Stomach smooth muscle (tissue), 2 donors: ENCODE measurements around the gene RANBP1.

ENCODE experiments used
- H3K27ac ChIP-seq: one replicate; pipeline ENCODE4 v1.7.0; 2013; ENCODE audit warnings: mild to moderate bottlenecking, low read length, inconsistent platforms
- H3K27me3 ChIP-seq, 2 donors: one replicate each; pipeline ENCODE4 v1.7.0; 2013; ENCODE audit warnings: low read length in 2 of 2; ENCODE audit not compliant: insufficient read depth in 2 of 2, control insufficient read depth in 1 of 2
- H3K36me3 ChIP-seq, 2 donors: one replicate each; pipeline ENCODE4 v1.7.0; 2013; ENCODE audit warnings: low read length in 2 of 2; ENCODE audit not compliant: control insufficient read depth in 2 of 2, insufficient read depth in 2 of 2
- H3K4me1 ChIP-seq: one replicate; pipeline ENCODE4 v1.7.0; 2013; ENCODE audit warnings: low read length; ENCODE audit not compliant: control insufficient read depth, insufficient read depth
- H3K4me3 ChIP-seq, 2 donors: one replicate each; pipeline ENCODE4 v1.7.0; 2013; ENCODE audit warnings: low read length in 2 of 2
- H3K9ac ChIP-seq, 2 donors: one replicate each; pipeline ENCODE4 v1.7.0; 2013; ENCODE audit warnings: low read length in 2 of 2, mild to moderate bottlenecking in 1 of 2
- H3K9me3 ChIP-seq, 2 donors: one replicate each; pipeline ENCODE4 v1.7.0; 2013; ENCODE audit warnings: low read length in 2 of 2; ENCODE audit not compliant: control insufficient read depth in 2 of 2
- donor health status: healthy.
- donor health status: Pancreatic carcinoma.

The RANBP1 gene

DNA sequence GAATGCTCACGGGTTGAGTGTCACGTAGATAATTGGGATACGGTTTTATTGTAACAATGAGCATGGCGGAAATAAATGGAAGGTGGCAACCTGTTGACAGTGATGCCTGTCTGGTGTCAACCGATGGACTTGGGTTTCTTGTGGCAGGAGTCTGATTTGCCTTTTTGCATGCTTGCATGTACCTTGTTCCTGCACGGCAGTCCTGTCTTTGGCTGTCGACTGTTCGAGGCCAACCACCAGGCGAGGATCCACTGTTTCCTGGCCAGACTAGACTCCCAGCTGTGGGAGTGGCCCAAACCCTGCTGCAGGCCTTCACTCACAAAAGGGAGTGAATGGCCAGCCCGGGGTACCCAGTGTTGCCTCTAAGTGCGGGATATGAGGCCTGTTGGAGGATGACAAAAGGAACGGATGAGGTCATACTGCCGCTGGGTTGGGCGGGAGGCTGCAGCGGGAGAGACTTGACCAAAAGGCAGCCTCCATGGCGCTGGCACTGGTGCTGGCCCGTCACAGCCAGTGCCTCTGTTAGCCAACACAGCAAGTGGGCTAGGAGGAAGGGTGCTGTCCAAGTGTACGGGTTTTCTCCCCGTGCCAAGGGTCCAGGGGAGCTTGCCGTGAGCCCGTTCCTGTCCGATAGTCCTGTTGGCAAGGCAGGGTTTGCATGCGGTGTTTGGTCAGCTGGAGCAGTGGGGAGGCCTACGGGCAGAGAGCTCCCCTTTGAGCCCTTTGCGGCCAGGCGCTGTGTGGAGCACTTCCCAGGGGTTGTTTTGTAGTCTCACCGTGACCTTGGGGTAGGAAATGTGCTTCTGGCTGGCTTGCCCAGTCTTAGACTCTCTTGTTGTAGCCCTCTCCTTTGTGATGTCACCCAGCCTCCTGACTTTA, 34.9 kb upstream of the RANBP1 start:
- Histone ChIP-seq H3K27me3 (no peaks in the 10 kb centered on the region), H3K4me1 (peaks cover 40% of the 10 kb centered on the region), H3K9ac (peak overlapping the region; percentile 87 to 89)

DNA sequence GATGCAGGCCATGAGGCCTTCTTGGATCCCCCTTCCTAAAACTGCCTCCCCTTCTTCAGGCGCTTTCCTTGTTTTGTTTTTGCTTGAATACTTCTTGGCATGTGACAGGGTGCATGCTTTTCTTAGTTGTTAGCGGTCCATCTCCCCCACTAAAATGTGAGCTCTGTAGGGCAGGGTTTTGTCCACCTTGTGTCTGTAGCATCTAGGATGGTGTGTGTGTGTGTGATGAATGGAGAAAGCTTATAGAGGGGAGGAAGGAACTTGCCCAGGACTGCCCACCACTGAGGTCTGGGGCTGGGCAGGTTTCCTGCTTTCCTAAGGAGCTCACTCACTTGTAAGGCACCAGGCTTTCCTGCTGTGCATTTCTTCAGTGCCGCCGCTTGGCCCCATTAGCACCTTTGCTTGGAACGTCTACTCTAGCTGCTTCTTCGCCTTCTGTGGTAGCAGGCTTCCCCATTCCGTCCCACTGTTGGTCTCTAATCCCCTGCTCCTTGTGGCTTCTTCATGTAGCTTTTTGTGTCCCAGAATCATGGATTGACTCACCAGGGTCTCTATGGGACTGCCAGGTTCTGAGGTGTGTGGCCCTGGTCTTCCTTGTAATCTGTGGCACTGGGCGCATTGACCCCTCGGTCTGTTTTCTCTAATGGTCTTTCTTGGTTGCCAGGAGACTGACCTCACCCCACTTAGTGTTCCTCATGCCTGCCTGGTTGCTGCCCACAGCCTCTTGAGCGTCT, 32.6 kb upstream of the RANBP1 start:
- peak overlapping the region in 1 of 2 donors; percentile 22 for H3K4me3 ChIP-seq
- H3K4me1 ChIP-seq: peaks cover 40% of the 10 kb centered on the region
- H3K27me3 ChIP-seq: no peaks in the 10 kb centered on the region
- peaks cover 24 to 27% of the 10 kb centered on the region in 2 donors for H3K36me3 ChIP-seq
- H3K9me3 ChIP-seq: no peaks in the 10 kb centered on the region
- H3K27ac ChIP-seq: peak overlapping the region; percentile 37
- H3K9ac ChIP-seq: peak overlapping the region; percentile 13 to 60

More for the DNA sequence above, 34.9 kb upstream of the RANBP1 start:
- Histone ChIP-seq H3K36me3 (peaks cover 2 to 5% of the 10 kb centered on the region in 2 donors), H3K4me3 (peak overlapping the region; percentile 63 to 85), H3K9me3 (no peaks in the 10 kb centered on the region), H3K27ac (peak overlapping the region; percentile 69)

DNA sequence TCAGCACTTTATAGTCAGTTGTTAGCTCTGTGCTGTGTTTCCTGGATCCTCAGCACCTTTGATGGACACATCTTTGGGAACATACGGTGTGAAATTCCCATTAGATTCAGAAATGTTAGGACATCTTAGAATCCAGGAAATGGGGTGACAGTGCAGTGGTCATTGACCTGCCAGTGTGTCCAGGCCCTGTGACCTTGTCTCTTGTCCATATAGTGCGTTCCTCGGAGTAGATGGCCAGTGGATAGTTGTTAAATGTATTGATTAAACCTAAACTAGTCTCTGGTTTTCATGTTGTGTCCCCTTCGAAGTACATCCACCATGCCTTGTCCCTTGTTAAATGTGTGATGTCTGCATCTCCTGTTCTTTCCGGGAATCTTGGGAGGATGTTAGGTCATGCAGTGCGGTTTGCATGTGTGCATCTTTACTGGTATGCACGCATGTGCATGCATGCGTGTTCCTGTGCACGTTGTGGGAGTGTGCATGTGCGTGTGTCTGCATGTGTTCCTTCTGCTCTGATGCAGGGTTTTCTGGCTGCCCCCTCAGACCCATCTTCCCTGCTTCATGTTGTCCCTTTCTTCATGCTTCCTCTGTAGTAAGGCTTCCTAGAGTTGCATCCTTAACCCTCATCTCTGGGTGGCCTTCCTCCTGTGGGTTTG, 31.9 kb upstream of the RANBP1 start:
- Histone ChIP-seq H3K36me3 (peaks cover 29 to 33% of the 10 kb centered on the region in 2 donors), H3K4me1 (peaks cover 40% of the 10 kb centered on the region), H3K9ac (peak overlapping the region in 1 of 2 donors; percentile 60), H3K9me3 (no peaks in the 10 kb centered on the region), H3K4me3 (peak overlapping the region in 1 of 2 donors; percentile 22), H3K27ac (no peak overlapping the region), H3K27me3 (no peaks in the 10 kb centered on the region)

DNA sequence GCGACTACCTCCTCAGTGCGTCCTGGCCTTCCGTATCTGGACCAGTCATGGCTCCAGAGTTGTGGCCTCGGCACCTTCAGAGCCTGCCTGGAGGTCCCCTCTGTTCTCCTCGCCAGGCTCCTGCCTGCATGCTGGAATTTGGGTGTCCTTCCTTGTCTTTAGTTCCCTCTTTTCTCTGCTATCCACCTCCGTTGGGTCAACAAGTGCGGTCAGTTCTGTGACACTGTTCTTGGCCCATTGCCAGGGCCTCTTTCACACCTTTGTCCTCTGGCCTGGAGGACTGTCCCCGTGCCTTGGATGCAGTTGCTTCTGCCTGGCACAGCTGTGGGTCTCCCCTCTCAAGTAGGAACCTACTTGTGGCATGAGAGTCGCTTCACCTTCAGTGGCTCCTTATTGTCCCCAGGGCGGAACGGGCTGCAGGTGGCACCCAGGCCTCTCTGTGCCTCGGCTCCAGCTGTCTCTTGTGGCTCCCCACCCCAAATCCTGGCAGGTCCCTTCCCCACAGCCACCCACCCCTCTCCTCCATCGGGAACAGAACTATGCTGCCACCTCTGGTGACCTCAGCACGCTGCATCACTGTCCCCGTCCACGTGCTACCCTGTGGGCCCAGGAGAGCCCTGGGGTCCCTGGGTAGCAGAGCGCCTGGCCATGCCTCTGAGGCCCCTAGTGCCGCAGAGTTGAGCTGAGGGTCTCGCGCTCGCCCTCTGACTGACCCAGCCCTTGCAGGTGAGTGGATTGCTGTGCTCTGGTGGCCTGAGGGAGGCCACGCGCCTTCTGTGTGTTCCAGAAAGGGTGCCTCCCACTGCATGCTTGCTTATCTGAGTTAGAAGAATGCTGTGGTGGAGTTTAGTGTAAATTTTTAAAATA, 31.1 kb upstream of the RANBP1 start:
- no peak overlapping the region for H3K9ac ChIP-seq
- peak overlapping the region in 1 of 2 donors; percentile 22 for H3K4me3 ChIP-seq
- H3K27me3 ChIP-seq: no peaks in the 10 kb centered on the region
- peaks cover 37 to 41% of the 10 kb centered on the region in 2 donors for H3K36me3 ChIP-seq
- H3K27ac ChIP-seq: no peak overlapping the region
- no peaks in the 10 kb centered on the region for H3K9me3 ChIP-seq
- peaks cover 40% of the 10 kb centered on the region for H3K4me1 ChIP-seq

DNA sequence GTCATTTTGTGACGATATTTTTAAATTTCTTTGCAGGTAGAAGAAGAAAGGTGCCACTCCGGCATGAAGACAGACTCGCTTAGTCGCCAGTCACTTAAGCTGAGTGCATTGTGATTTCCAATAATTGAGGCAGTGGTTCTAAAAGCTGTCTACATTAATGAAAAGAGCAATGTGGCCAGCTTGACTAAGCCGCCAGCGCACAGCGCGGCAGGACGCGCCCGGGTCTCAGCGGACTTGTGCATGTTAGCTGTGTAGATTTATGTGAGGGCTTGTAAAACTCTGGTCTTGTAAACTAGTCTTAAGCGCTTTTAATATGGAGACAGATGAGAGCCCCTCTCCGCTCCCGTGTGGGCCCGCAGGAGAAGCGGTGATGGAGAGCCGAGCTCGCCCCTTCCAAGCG, 30.3 kb upstream of the RANBP1 start:
- H3K9ac ChIP-seq: no peak overlapping the region
- H3K9me3 ChIP-seq: no peaks in the 10 kb centered on the region
- peaks cover 40% of the 10 kb centered on the region for H3K4me1 ChIP-seq
- no peak overlapping the region for H3K27ac ChIP-seq
- peaks cover 45 to 49% of the 10 kb centered on the region in 2 donors for H3K36me3 ChIP-seq
- H3K4me3 ChIP-seq: no peak overlapping the region
- no peaks in the 10 kb centered on the region for H3K27me3 ChIP-seq

DNA sequence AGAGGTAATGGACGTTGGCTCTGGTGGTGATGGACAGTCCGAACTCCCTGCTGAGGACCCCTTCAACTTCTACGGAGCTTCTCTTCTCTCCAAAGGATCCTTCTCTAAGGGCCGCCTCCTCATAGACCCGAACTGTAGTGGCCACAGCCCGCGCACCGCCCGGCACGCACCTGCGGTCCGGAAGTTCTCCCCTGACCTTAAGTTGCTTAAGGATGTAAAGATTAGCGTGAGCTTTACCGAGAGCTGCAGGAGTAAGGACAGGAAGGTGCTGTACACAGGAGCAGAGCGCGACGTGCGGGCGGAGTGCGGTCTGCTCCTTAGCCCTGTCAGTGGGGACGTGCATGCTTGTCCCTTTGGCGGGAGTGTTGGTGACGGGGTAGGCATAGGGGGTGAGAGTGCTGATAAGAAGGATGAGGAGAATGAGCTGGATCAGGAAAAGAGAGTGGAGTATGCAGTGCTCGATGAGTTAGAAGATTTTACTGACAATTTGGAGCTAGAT, 29.8 kb upstream of the RANBP1 start:
- Histone ChIP-seq H3K9me3 (no peaks in the 10 kb centered on the region), H3K4me1 (peaks cover 35% of the 10 kb centered on the region), H3K4me3 (no peak overlapping the region), H3K9ac (no peak overlapping the region), H3K36me3 (peaks cover 50 to 54% of the 10 kb centered on the region in 2 donors), H3K27me3 (no peaks in the 10 kb centered on the region), H3K27ac (no peak overlapping the region)

DNA sequence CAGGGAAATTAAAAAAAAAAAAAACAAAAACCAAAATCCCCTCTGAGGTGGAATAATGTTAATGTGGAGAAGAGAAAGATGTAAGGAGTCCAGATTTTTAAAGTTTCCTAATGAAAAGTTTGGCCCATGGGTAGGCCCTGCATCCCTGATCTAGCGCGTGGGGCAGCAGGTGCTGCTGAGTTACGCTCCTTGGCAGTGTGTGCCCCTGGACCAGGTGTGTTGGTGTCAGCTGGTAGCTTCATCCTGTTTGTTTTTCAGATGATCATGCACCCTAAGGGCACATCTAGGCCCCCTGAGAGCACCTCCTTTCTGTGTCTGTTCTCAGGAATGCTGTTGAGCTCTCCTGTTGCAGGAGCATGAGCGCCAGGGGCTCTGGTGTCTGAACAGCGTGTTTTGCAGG, 29.1 kb upstream of the RANBP1 start:
- Histone ChIP-seq H3K27me3 (no peaks in the 10 kb centered on the region), H3K4me1 (peaks cover 29% of the 10 kb centered on the region), H3K9ac (no peak overlapping the region), H3K36me3 (peaks cover 56 to 60% of the 10 kb centered on the region in 2 donors), H3K4me3 (no peak overlapping the region), H3K9me3 (no peaks in the 10 kb centered on the region), H3K27ac (no peak overlapping the region)

DNA sequence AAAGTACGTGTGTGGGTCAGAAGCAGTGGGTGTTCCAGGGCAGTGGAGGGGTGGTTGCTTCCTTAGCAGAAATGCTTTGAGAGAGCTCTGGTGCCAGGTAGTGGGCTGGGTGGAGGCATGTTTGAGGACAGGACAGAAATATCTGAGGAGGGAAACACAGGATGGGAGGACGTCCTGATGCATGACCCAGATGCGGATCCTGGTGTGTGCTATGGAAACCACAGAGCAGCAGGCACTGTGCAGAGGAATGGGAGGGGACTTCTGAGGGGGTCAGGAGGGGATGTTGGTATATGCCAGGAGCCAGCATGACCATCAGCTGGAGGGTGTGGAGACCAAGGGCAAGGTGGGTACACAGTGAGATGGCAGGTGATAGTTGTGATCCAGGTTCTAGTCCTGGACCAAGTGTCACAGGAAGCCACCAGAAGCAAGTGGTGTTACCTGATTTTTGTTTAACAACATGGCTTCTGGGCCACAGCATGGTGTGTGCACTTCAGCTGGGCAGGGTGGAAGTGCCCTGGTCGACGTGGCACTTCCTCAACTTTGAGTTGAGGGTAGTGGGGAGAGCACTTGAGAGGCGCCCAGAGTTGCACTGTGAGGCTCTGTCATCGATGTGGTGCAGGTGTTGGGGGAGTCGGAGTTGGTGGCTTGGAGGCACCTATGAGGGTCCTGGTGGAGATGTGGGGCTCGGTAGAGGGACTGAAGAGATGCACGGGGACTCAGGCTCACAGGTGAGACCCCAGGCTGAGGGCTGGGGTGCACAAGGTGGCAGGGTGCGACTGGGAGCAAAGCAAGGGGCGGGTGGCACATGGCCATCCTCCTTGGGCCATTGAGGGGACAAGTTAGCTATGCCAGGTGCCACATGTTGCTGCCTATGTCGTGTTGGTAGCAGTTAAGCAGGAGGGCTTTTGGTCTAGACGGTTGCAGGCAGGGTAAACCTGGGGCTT, 28.3 kb upstream of the RANBP1 start:
- no peak overlapping the region for H3K4me3 ChIP-seq
- H3K27me3 ChIP-seq: no peaks in the 10 kb centered on the region
- H3K9ac ChIP-seq: no peak overlapping the region
- peaks cover 25% of the 10 kb centered on the region for H3K4me1 ChIP-seq
- H3K9me3 ChIP-seq: no peaks in the 10 kb centered on the region
- H3K27ac ChIP-seq: no peak overlapping the region
- H3K36me3 ChIP-seq: peaks cover 65 to 69% of the 10 kb centered on the region in 2 donors

DNA sequence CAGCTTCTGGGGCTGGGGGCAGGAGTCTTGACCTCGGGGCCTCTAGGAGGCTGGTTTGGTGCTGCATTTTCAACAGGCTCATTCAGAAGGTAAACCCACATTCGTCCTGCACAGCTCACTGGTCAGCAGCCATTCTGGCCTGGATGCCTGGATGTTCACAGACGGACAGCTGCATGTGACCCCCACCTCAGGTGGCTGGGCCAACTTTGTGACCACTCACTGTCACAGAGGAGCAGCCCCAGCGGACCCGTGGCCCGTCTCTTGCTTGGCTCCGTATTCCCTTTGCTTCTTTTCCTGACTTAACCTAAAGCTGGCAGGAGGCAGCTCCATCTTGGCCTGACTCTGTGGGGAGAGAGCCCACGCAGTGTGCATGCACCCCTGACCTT, 27.6 kb upstream of the RANBP1 start:
- H3K27ac ChIP-seq: no peak overlapping the region
- peaks cover 70% of the 10 kb centered on the region in 2 donors for H3K36me3 ChIP-seq
- H3K4me3 ChIP-seq: no peak overlapping the region
- no peaks in the 10 kb centered on the region for H3K9me3 ChIP-seq
- H3K4me1 ChIP-seq: peaks cover 18% of the 10 kb centered on the region
- no peaks in the 10 kb centered on the region for H3K27me3 ChIP-seq
- H3K9ac ChIP-seq: no peak overlapping the region
